H4 (cell line): ENCODE data around the gene OXTR. TPM values are rescaled to one million over a fixed set of nuclear protein-coding genes. Genes with fewer than 3 reads are reported as not detected.

Source experiments
- DNase-seq: peaks from one replicate; pipeline ENCODE4 v3.0.0-alpha.2; 2015; ENCODE audit warnings: low spot score
- total RNA-seq: library from RNA; depleted of rRNA; stranded (reverse); fragments of >200 nt; shearing (Covaris generic); gene quantifications from 2 replicates; pipeline ENCODE4 v1.2.3, GENCODE V29; 2014

The OXTR gene
- total RNA-seq, 1 experiment from 2014 or later = 0.12 TPM

GRCh38 chr3:8767667-8768363 is 1.6 kb downstream of the OXTR start:
- DNase-seq = no peak

DNA sequence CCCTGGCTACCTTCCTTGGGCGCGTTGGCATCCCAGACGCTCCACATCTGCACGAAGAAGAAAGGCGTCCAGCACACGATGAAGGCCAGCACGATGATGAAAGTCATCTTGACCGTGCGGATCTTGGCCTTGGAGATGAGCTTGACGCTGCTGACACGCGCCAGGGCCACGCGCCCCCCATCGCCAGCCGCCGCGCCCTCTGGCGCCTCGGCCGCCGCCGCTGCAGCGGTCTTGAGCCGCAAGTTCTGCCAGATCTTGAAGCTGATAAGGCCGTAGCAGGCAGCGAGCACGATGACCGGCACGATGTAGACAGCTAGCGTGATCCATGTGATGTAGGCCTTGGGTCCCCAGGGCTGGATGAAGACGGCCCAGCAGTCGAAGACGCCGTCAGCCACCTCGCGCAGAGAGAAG is 2.2 kb downstream of the OXTR start:
- no peak for DNase-seq

- no peak for DNase-seq
These were observed 3.3 kb downstream of the OXTR start for GRCh38 chr3:8766148-8766547.

GRCh38 chr3:8765528-8765927 is 3.9 kb downstream of the OXTR start:
- no peak for DNase-seq

DNA sequence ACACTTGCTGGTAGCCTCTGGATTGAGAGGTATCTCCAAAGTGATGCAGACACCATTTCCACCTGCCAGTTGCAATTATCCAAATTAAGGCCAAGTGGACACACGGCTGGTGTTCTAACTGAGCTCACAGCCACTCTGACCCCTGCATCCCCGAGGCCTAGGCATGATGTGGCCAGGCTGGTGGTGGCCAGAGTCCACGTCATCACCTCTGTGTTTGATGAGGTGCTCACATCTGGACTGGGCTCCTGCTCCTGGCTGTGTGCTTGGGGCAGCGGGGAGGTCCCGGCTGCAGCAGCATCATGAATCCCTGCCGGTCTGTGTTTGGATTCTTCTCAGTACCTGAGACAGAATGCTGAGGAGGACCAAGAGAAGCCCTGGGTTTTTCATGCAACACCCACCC is 4.9 kb downstream of the OXTR start:
- DNase-seq = no peak

DNA sequence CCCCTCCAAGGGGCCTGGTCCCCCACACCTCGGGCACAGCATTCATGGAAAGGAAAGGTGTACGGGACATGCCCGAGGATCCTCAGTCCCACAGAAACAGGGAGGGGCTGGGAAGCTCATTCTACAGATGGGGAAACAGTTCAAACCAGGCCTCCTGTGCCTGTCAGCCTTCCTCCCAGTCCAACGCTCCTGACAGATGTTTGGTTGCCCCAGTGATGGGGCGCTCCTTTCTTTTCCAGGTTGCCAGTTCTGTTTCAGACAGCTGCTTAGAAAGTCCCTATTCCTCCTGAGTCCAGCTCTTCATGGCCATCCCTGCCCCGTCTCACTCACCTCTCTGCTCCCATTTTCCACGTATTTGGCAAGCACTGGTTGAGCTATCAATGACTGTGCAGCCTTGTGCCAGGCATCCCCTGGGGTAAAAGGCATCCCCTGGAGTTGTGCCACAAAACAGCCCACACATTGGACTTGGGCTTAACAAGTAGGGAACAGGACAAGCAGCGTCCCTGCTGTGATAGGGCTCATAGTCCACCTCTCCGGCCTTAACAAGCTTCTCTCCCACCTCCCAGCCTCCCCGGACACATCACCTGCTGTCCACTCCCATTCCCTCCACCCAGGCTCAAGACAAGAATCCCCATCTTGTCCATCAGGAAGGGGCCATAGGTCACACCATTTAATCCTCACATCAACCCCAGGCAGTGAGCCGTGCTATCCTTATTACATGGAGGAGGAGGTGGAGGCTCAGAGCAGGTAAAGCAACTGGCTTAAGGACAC is 6.6 kb downstream of the OXTR start:
- DNase-seq = no peak

GRCh38 chr3:8761866-8762265 is 7.5 kb downstream of the OXTR start:
- no peak for DNase-seq

DNA sequence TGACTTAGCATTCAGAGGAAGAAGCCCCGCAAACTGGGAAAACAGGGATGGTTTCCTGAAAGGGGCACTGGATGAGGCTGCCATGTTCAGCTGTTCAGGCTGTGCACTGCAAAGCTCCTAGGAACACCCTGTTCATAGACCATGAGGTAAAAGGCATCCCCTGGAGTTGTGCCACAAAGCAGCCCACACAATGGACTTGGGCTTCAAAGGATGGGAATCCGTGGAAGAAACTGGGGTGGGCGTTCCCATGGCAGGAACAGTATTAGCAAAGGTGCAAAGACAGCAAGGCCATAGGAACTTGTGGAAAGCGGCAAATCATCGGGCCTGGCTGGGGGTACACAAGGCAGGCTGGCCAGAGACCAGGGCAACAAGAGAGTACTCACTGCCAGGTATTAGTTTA is 8.9 kb downstream of the OXTR start:
- no peak for DNase-seq

DNA sequence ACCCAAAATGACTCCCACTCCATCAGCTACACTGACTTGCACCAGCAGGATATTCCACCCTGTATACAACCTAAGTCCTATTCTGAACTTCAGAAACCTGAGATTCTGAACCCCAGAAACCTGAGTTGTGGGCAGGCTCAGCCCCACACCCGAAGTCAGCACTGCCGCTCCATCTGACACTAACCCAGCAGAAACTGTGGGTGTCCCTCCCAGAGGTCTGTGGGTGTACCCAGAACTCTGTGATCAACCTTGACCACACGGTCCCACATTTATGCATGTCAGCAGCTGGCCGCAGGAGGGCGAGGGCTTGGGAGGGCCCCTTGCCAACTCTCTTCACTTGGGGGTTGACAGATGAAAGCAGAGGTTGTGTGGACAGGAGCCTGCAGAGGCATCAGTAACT is 9.3 kb downstream of the OXTR start:
- DNase-seq = no peak

DNA sequence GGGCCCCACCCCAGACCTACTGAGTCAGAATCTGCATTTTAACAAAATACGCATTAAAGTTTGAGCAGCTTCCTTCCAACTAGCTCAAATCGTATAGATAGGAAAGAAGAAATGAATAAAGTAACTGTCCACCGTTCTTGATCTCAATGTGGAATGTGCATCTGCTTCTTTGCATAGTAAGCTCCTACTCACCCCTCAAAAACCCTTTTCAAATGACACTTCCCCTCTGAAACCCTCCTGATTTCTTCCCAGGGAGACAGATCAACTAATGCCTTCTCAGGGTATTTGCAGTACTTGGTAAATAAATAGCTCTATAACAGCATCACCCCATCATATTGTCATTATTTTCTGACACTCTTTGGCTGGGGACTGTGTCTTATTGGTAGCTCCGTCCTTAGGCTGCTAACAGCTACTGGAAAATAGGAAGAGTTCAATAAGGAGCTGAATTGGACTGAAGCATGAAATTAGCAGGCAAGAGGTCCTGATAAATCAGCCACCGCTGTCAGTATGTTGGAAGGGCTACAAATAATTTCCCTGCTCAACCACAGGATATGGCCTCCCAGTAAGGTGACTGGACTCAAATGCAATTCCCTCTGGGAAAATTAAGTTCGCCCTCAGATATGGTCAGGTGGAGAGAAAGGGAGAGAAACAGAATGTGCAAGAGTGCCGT is 10.2 kb downstream of the OXTR start:
- DNase-seq = no peak

GRCh38 chr3:8757551-8758518 is 11.6 kb downstream of the OXTR start:
- peak; percentile 54 for DNase-seq

DNA sequence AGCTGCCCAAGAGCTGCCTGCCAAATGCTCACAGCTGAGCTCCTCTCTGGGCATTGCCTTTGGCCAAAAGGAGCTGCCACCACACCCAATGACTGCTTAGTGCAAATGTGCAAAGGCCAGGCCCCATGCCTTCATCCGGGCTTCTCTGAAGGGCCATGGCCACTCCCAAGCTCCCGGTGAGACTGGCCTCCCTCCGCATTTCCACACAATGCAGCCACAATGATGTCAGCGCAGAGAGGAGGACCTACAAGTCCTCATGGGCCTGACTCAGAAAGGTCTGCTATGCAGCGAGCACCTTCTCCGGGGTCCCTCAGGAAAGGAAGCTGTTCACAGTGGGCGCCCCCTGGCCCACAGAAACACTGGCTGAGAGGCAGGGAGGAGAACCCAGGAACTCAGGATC is 12.7 kb downstream of the OXTR start:
- no peak for DNase-seq

GRCh38 chr3:8755564-8756237 is 13.7 kb downstream of the OXTR start:
- DNase-seq = no peak

- no peak for DNase-seq
These were observed 14.3 kb downstream of the OXTR start for GRCh38 chr3:8755097-8755496.

DNA sequence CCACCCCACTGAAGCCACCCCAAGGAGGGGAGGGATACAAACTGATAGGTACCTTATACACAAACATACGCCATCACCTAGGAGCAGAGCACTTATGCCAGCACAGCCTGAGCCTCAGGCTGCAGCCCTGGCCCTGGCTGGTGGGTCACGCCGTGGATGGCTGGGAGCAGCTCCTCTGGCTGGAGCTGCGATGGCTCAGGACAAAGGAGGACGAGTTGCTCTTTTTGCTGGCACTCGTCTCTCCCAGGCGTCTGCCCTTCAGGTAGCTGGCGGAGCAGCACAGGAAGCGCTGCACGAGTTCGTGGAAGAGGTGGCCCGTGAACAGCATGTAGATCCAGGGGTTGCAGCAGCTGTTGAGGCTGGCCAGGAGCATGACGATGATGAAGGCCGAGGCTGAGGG is 16.6 kb downstream of the OXTR start:
- no peak for DNase-seq

DNA sequence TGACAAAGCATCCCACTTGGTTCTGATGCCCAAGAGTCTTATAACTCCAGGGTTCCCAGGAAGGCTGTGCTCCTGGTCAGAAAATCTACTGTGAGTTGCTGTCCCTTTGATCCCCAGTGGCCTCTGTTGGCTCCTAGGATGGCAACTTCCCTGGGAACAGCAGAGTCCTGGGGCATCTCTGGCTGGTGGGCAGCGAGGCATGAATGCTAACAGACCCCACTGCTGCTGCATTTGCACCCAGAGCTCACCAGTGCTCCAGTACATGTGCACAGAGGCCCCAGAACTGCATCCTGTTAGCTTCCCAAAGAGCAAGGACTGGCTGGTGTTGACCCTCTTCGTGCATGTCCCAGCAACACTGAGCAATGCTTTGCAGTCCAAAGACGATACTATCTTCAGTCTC is 20.1 kb downstream of the OXTR start:
- DNase-seq = no peak

GRCh38 chr3:8746780-8747345 is 22.6 kb downstream of the OXTR start:
- DNase-seq = no peak

DNA sequence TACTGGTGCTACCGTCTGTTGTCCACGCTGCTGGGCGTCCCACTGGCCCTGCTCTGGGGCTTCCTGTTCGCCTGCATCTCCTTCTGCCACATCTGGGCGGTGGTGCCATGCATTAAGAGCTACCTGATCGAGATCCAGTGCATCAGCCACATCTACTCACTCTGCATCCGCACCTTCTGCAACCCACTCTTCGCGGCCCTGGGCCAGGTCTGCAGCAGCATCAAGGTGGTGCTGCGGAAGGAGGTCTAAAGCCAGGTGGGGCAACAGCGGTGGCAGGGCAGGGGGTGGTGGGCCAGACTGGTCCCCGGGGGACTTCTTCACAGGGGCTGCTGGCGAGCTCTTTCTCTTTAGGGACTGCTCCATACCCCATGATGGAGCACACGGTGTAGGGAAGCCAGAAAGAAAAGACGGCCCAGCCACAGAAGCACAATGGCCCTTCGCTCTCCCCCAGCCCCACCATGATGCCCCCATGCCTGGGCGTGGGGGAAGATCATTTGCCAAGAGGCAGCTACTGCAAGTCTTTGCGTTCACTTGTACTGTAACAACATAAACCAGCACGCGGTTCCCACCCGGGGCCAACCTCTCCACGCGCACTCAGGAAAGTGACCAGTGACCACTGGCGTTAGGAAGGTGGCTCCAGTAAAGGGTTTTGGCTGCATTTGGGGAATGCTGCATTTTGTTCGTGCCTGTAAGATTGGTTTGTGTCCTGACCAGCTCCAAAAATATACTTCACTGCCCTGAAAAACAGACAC is 23.6 kb downstream of the OXTR start:
- no peak for DNase-seq

DNA sequence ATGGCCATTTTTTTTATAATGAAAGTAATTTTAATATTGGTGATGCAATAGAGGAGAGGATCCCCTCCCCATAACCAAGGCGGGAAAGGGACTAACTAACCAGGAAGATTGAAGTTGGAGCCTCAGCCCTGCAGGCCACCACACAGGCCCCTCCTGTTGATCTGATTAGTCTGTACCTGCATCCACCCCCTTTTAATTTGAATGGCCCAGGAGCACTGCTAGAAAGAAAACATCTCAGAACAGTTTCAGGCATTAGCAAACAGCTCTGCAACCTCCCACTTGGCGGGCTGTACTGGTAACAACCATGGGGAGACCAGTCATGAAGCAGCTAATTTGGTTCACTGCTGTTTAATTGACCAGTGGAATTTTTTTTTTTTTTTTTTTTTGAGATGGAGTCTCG is 25.5 kb downstream of the OXTR start:
- DNase-seq = no peak

- no peak for DNase-seq
These were observed 26.3 kb downstream of the OXTR start for GRCh38 chr3:8743021-8743601.
